ENCODE results near the gene POLR3E. TPM values are rescaled to one million over a fixed set of nuclear protein-coding genes. Genes with fewer than 3 reads are reported as not detected.
"Not testable (repeated sequence)": the region's sequence is repeated elsewhere in the genome, so short reads cannot be mapped to it uniquely, and the experiment has no call there.

Gene POLR3E
- total RNA-seq, 1 donor = 19.2 TPM

GRCh38 chr16:22366889-22367288, 69.7 kb downstream of the POLR3E start:
- Histone ChIP-seq H3K4me2 (ENCODE audit: insufficient read depth, low read length) (no peak overlapping the region), H4K20me1 (ENCODE audit: insufficient read depth, low read length) (peaks cover 71% of the 10 kb centered on the region)
- TF ChIP-seq CTCF (IDR thresholded peaks at IDR 0.05; ENCODE audit: extremely low read depth, low read depth, low read length) = no peak

GRCh38 chr16:22368200-22368826, 71.1 kb downstream of the POLR3E start:
- not testable (repeated sequence) for H3K9me3 ChIP-seq (ENCODE audit: low read depth, low read length); H3K27me3 ChIP-seq (ENCODE audit: insufficient read depth, low read length); H2AFZ ChIP-seq (ENCODE audit: low read length); H3K4me3 ChIP-seq (ENCODE audit: insufficient read depth, low read length); DNase-seq (ENCODE audit: insufficient read length, low spot score, missing footprints); H3K4me2 ChIP-seq (ENCODE audit: insufficient read depth, low read length)
- Histone ChIP-seq H3K79me2 (ENCODE audit: insufficient read depth, low read length) (peaks cover 99% of the 10 kb centered on the region), H3K27ac (ENCODE audit: low read depth, low read length) (peak overlapping the region; percentile 93), H3K4me1 (ENCODE audit: insufficient read depth, low read length) (peaks cover 37% of the 10 kb centered on the region), H3K36me3 (ENCODE audit: insufficient read depth, low read length) (peaks cover 40% of the 10 kb centered on the region), H4K20me1 (ENCODE audit: insufficient read depth, low read length) (peaks cover 78% of the 10 kb centered on the region)

More at GRCh38 chr16:22366889-22367288, 69.7 kb downstream of the POLR3E start:
- peaks cover 99% of the 10 kb centered on the region for H3K79me2 ChIP-seq (ENCODE audit: insufficient read depth, low read length)
- H3K4me3 ChIP-seq (ENCODE audit: insufficient read depth, low read length) = no peak overlapping the region
- peaks cover 29% of the 10 kb centered on the region for H3K4me1 ChIP-seq (ENCODE audit: insufficient read depth, low read length)
- DNase-seq (ENCODE audit: insufficient read length, low spot score, missing footprints) = no peak
- H3K27me3 ChIP-seq (ENCODE audit: insufficient read depth, low read length) = no peaks in the 10 kb centered on the region
- peak overlapping the region; percentile 24 for H3K27ac ChIP-seq (ENCODE audit: low read depth, low read length)
- H3K36me3 ChIP-seq (ENCODE audit: insufficient read depth, low read length) = peaks cover 52% of the 10 kb centered on the region
- no peak overlapping the region for H2AFZ ChIP-seq (ENCODE audit: low read length)
- H3K9me3 ChIP-seq (ENCODE audit: low read depth, low read length) = no peaks in the 10 kb centered on the region

GRCh38 chr16:22369221-22369811, 72.1 kb downstream of the POLR3E start:
- H3K27me3 ChIP-seq (ENCODE audit: insufficient read depth, low read length) = no peaks in the 10 kb centered on the region
- no peak for DNase-seq (ENCODE audit: insufficient read length, low spot score, missing footprints)
- peaks cover 37% of the 10 kb centered on the region for H3K4me1 ChIP-seq (ENCODE audit: insufficient read depth, low read length)
- H4K20me1 ChIP-seq (ENCODE audit: insufficient read depth, low read length) = peaks cover 80% of the 10 kb centered on the region
- no peaks in the 10 kb centered on the region for H3K9me3 ChIP-seq (ENCODE audit: low read depth, low read length)
- H3K4me2 ChIP-seq (ENCODE audit: insufficient read depth, low read length) = peak overlapping the region; percentile 35
- peaks cover 99% of the 10 kb centered on the region for H3K79me2 ChIP-seq (ENCODE audit: insufficient read depth, low read length)
- no peak overlapping the region for H2AFZ ChIP-seq (ENCODE audit: low read length)
- peaks cover 30% of the 10 kb centered on the region for H3K36me3 ChIP-seq (ENCODE audit: insufficient read depth, low read length)
- no peak for TF ChIP-seq CTCF (IDR thresholded peaks at IDR 0.05; ENCODE audit: extremely low read depth, low read depth, low read length)
- peak overlapping the region; percentile 93 for H3K27ac ChIP-seq (ENCODE audit: low read depth, low read length)
- no peak overlapping the region for H3K4me3 ChIP-seq (ENCODE audit: insufficient read depth, low read length)

GRCh38 chr16:22370038-22370820, 73.0 kb downstream of the POLR3E start:
- H3K4me1 ChIP-seq (ENCODE audit: insufficient read depth, low read length) = peaks cover 40% of the 10 kb centered on the region
- no peak for TF ChIP-seq CTCF (IDR thresholded peaks at IDR 0.05; ENCODE audit: extremely low read depth, low read depth, low read length)

More at GRCh38 chr16:22370038-22370820, 73.0 kb downstream of the POLR3E start:
- H3K36me3 ChIP-seq (ENCODE audit: insufficient read depth, low read length) = peaks cover 21% of the 10 kb centered on the region
- peak; percentile 74 for DNase-seq (ENCODE audit: insufficient read length, low spot score, missing footprints)
- no peaks in the 10 kb centered on the region for H3K9me3 ChIP-seq (ENCODE audit: low read depth, low read length)
- no peaks in the 10 kb centered on the region for H3K27me3 ChIP-seq (ENCODE audit: insufficient read depth, low read length)
- peak overlapping the region; percentile 35 for H3K4me3 ChIP-seq (ENCODE audit: insufficient read depth, low read length)
- peak overlapping the region; percentile 93 for H3K27ac ChIP-seq (ENCODE audit: low read depth, low read length)
- H3K79me2 ChIP-seq (ENCODE audit: insufficient read depth, low read length) = peaks cover 92% of the 10 kb centered on the region
- H4K20me1 ChIP-seq (ENCODE audit: insufficient read depth, low read length) = peaks cover 71% of the 10 kb centered on the region
- H3K4me2 ChIP-seq (ENCODE audit: insufficient read depth, low read length) = peak overlapping the region; percentile 61
- no peak overlapping the region for H2AFZ ChIP-seq (ENCODE audit: low read length)

All from osteoblast (primary cell).